GM12873 (cell line): Measurements from ENCODE around the gene NDUFV1.

Source experiments
- TF ChIP-seq, protein P1 (sequence below): IDR thresholded peaks from 2 replicates; pipeline ENCODE4 v1.5.1; 2012; ENCODE audit warnings: low read depth, mild to moderate bottlenecking, moderate library complexity, low read length, control low read depth; ENCODE audit not compliant: insufficient read depth; ENCODE audit errors: missing control alignments

The NDUFV1 gene

DNA sequence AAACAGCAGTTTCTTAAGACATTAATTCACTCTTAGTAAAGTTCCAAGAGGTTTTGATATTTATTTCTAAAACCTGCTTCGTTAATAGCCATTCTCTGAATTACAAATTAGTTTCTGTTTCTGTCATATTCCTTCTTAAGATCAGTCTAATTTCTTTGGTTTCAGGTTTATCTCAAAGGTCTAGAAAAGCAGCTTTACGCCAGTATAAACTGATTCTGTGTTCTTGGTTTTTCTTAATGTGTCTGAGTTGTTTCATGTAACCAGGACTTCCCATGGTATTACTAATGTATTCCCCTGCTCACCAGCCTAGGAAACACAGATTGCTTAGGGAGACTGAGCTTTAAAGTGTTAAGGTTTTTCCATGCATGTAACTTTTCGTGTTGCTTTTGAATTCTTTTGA, 50.6 kb downstream of the NDUFV1 start:
- TF ChIP-seq, protein P1, sequence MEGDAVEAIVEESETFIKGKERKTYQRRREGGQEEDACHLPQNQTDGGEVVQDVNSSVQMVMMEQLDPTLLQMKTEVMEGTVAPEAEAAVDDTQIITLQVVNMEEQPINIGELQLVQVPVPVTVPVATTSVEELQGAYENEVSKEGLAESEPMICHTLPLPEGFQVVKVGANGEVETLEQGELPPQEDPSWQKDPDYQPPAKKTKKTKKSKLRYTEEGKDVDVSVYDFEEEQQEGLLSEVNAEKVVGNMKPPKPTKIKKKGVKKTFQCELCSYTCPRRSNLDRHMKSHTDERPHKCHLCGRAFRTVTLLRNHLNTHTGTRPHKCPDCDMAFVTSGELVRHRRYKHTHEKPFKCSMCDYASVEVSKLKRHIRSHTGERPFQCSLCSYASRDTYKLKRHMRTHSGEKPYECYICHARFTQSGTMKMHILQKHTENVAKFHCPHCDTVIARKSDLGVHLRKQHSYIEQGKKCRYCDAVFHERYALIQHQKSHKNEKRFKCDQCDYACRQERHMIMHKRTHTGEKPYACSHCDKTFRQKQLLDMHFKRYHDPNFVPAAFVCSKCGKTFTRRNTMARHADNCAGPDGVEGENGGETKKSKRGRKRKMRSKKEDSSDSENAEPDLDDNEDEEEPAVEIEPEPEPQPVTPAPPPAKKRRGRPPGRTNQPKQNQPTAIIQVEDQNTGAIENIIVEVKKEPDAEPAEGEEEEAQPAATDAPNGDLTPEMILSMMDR, result no peak
